K562 (cell line): ENCODE measurements around the gene DNAH17. TPM values are rescaled to one million over a fixed set of nuclear protein-coding genes. Genes with fewer than 3 reads are reported as not detected.

Source experiments
- ATAC-seq: fragments of 200-7000 bp; cut with Tn5 transposase; 3 replicates; pipeline ENCODE4 v1.9.1; 2020; ENCODE audit warnings: moderate library complexity
- BruUV-seq: library from RNA; stranded (reverse); fragments of 400-500 nt; replicated peaks from 2 replicates; lab custom pipeline; 2021; lab: Mats Ljungman, UMichigan
- CTCF ChIA-PET: fragments of 300-600 bp; formaldehyde crosslinking; extraction: SDS; loops from one replicate; lab custom pipeline; 2021; ENCODE audit warnings: low intra/inter-chr PET ratio; lab: Yijun Ruan, JAX
- POLR2A ChIA-PET: fragments of 300-600, 350-650 bp; sonication (Branson Sonifier 250); formaldehyde crosslinking; extraction: SDS; loops from one replicate; lab custom pipeline; 2021; ENCODE audit warnings: antibody characterized with exemption, inconsistent platforms; lab: Yijun Ruan, JAX
- DNase-seq, 4 experiments: peaks; one replicate each; pipeline versions ENCODE4 v3.0.0 to v3.0.0-alpha.2; 2011 to 2018; ENCODE audit warnings: low spot score in 3 of 4, mixed read lengths in 3 of 4; ENCODE audit errors: extremely low read depth in 1 of 4
- FAIRE-seq: peaks from 2 replicates; lab custom pipeline; 2011; peaks lifted over from hg19 to GRCh38; lab: Jason Lieb, UNC
- H2AFZ ChIP-seq: 2 replicates; pipeline ENCODE4 v1.6.0; 2011; ENCODE audit warnings: low read depth, low read length, control low read depth, inconsistent platforms
- H3K27ac ChIP-seq: fragments of 200-600 bp; 3 replicates; pipeline ENCODE4 v1.8.0; 2011; ENCODE audit warnings: low read depth, mild to moderate bottlenecking, control low read depth, inconsistent platforms, low read length, moderate library complexity, mixed read lengths; ENCODE audit errors: extremely low read depth
- H3K27me3 ChIP-seq, 2 experiments: fragments of 300-600 bp in 1 of 2; 2 replicates in 1 of 2; 3 replicates in 1 of 2; pipeline versions ENCODE4 v1.6.0 to v1.8.0; 2011; ENCODE audit warnings: inconsistent platforms in 2 of 2, low read length in 2 of 2, mild to moderate bottlenecking in 1 of 2, mixed read lengths in 1 of 2, moderate library complexity in 1 of 2; ENCODE audit not compliant: control insufficient read depth in 2 of 2, insufficient read depth in 2 of 2
- H3K36me3 ChIP-seq: fragments of 300-600 bp; 3 replicates; pipeline ENCODE4 v1.8.0; 2011; ENCODE audit warnings: mild to moderate bottlenecking, low read length, inconsistent platforms; ENCODE audit not compliant: control insufficient read depth, insufficient read depth
- H3K4me1 ChIP-seq, 2 experiments: fragments of 200-600 bp in 1 of 2; replicated peaks in 1 of 2; 2 replicates in 1 of 2; 3 replicates in 1 of 2; pipeline versions ENCODE4 v1.5.1 to v1.8.0; 2011; ENCODE audit warnings: inconsistent platforms in 2 of 2, low read length in 2 of 2, mild to moderate bottlenecking in 1 of 2, mixed read lengths in 1 of 2, moderate library complexity in 1 of 2; ENCODE audit not compliant: control insufficient read depth in 2 of 2, insufficient read depth in 2 of 2
- H3K4me2 ChIP-seq: 2 replicates; pipeline ENCODE4 v1.6.1; 2011; ENCODE audit warnings: low read length, control low read depth, inconsistent platforms, mixed read lengths; ENCODE audit not compliant: insufficient read depth
- H3K4me3 ChIP-seq: fragments of 200-600 bp; sonication (generic), shearing (Covaris generic); 2 replicates; pipeline ENCODE4 v1.5.1; 2016; ENCODE audit warnings: control low read depth, inconsistent platforms
- H3K79me2 ChIP-seq: fragments of 200-600 bp; 3 replicates; pipeline ENCODE4 v1.8.0; 2011; ENCODE audit warnings: low read length, inconsistent platforms; ENCODE audit not compliant: control insufficient read depth, insufficient read depth
- H3K9ac ChIP-seq, 2 experiments: 2 replicates each; pipeline versions ENCODE4 v1.6.0 to v1.6.1; 2011; ENCODE audit warnings: low read depth in 2 of 2, low read length in 2 of 2, control low read depth in 1 of 2, inconsistent platforms in 1 of 2, mild to moderate bottlenecking in 1 of 2, mixed read lengths in 1 of 2; ENCODE audit not compliant: insufficient read depth in 1 of 2
- H3K9me1 ChIP-seq: one replicate; pipeline ENCODE4 v1.6.0; 2011; ENCODE audit warnings: inconsistent platforms, mild to moderate bottlenecking, low read length, moderate library complexity; ENCODE audit not compliant: control insufficient read depth, insufficient read depth
- H3K9me3 ChIP-seq: replicated peaks from 2 replicates; pipeline ENCODE4 v1.5.1; 2011; ENCODE audit warnings: low read depth, low read length, inconsistent platforms; ENCODE audit not compliant: control insufficient read depth, insufficient read depth
- H4K20me1 ChIP-seq: replicated peaks from 2 replicates; pipeline ENCODE4 v1.6.1; 2011; ENCODE audit warnings: low read length, inconsistent platforms, mixed read lengths; ENCODE audit not compliant: control insufficient read depth, insufficient read depth
- CHD4 ChIP-seq: fragments of 200-600 bp; sonication (generic); IDR thresholded peaks from 3 replicates; pipeline ENCODE4 v1.6.1; 2012; ENCODE audit warnings: low read depth, mild to moderate bottlenecking, mixed read lengths, low read length, inconsistent platforms; ENCODE audit not compliant: insufficient read depth, insufficient replicate concordance, poor library complexity, severe bottlenecking
- DACH1 ChIP-seq: fragments of 450-650 bp; IDR thresholded peaks from 2 replicates; pipeline ENCODE4 v1.6.1; 2018; ENCODE audit not compliant: partially characterized antibody
- LEF1 ChIP-seq: fragments of 450-650 bp; IDR thresholded peaks from 2 replicates; pipeline ENCODE4 v1.6.1; 2016; ENCODE audit warnings: mild to moderate bottlenecking
- NR2C1 ChIP-seq, 2 experiments: fragments of 450-650 bp; IDR thresholded peaks; 2 replicates each; pipeline ENCODE4 v1.6.1; 2017; ENCODE audit warnings: mild to moderate bottlenecking in 2 of 2, antibody characterized with exemption in 1 of 2, inconsistent platforms in 1 of 2, missing compliant biosample characterization in 1 of 2, missing genetic modification characterization in 1 of 2
- POLR2AphosphoS5 ChIP-seq: IDR thresholded peaks from 2 replicates; pipeline ENCODE4 v1.6.1; 2011; ENCODE audit warnings: mild to moderate bottlenecking, low read depth, low read length, moderate library complexity; ENCODE audit not compliant: control insufficient read depth, insufficient read depth
- SRSF3 ChIP-seq: fragments of 200-400 bp; formaldehyde crosslinking; IDR thresholded peaks from 2 replicates; pipeline ENCODE4 v1.6.1; 2016; ENCODE audit warnings: mild to moderate bottlenecking, low read length, moderate library complexity; ENCODE audit not compliant: insufficient read depth
- TAF7 ChIP-seq: fragments of 450-650 bp; IDR thresholded peaks from 2 replicates; pipeline ENCODE4 v1.6.1; 2016; ENCODE audit warnings: missing genetic modification characterization, missing compliant biosample characterization
- XRCC3 ChIP-seq: fragments of 450-650 bp; IDR thresholded peaks from 2 replicates; pipeline ENCODE4 v1.6.1; 2017; ENCODE audit warnings: mild to moderate bottlenecking, moderate library complexity
- ZFP1 ChIP-seq: fragments of 450-650 bp; formaldehyde crosslinking; IDR thresholded peaks from 2 replicates; pipeline ENCODE4 v1.4.0; 2020; ENCODE audit warnings: mild to moderate bottlenecking, mixed read lengths
- ZHX1 ChIP-seq: fragments of 150-350 bp; conservative IDR thresholded peaks from 2 replicates; pipeline ENCODE4 v1.6.1; 2014; ENCODE audit warnings: low read length
- ZNF146 ChIP-seq: IDR thresholded peaks from one replicate; pipeline ENCODE4 v1.6.1; 2018; ENCODE audit warnings: missing compliant biosample characterization; ENCODE audit not compliant: unreplicated experiment
- ZNF592 ChIP-seq: fragments of 450-650 bp; IDR thresholded peaks from 2 replicates; pipeline ENCODE4 v1.6.1; 2017; ENCODE audit warnings: antibody characterized with exemption, mild to moderate bottlenecking
- WGBS: fragments of 100-300 bp; shearing (Covaris generic); methylation state at CpG from one replicate; pipeline ENCODE4 v1.1.6; 2016; ENCODE audit warnings: low coverage, mixed read lengths; ENCODE audit not compliant: insufficient coverage; ENCODE audit errors: missing lambda C conversion rate; 5-methylcytosine and 5-hydroxymethylcytosine counted together
- in situ Hi-C: fragments of 300-500 bp; cut with MboI; formaldehyde crosslinking; loops from 4 replicates; pipeline ENCODE4 v1.15.0; 2018; ENCODE audit warnings: inconsistent platforms, mixed read lengths
- intact Hi-C: fragments of 100-400 bp; cut with micrococcal nuclease; formaldehyde crosslinking; loops from 2 replicates; pipeline ENCODE4 v1.14.2; 2022
- polyA plus RNA-seq, 8 experiments: library from polyadenylated mRNA; depleted of rRNA in 4 of 8; stranded (reverse) in 5 of 8; unstranded in 3 of 8; fragments of >200 nt; fragmentation: Nextera tagmentation in 2 of 8; fragmentation: Illumina TruSeq in 1 of 8; extraction: Ambion mirVana in 2 of 8; extraction: Trizol in 1 of 8; gene quantifications; 2 replicates each; pipeline versions ENCODE4 v1.2.1 to v1.2.3, GENCODE V29; 2011 to 2014; ENCODE audit warnings: inconsistent platforms in 1 of 8, missing spikeins in 1 of 8
- total RNA-seq, 7 experiments: library from RNA; depleted of rRNA in 6 of 7; stranded (reverse); fragments of >200 nt in 6 of 7; fragmentation: Illumina TruSeq in 2 of 7; extraction: Trizol in 2 of 7; gene quantifications; 2 replicates each; pipeline versions ENCODE4 v1.2.1 to v1.2.3, GENCODE V29; 2011 to 2021; ENCODE audit warnings: low replicate concordance in 1 of 7
- TF ChIP-seq, protein P1 (sequence below): sonication (generic); formaldehyde crosslinking; IDR thresholded peaks from 2 replicates; pipeline ENCODE4 v1.8.0; 2022; ENCODE audit warnings: mild to moderate bottlenecking, missing genetic modification reagents, borderline replicate concordance

Gene DNAH17
- total and polyA plus RNA-seq, 9 of the 15 experiments (the other 6 are each of a cell fraction or from before 2014, with no cell fraction given): under 0.01 to 0.06 (median 0.03) TPM; not detected in 5

DNA sequence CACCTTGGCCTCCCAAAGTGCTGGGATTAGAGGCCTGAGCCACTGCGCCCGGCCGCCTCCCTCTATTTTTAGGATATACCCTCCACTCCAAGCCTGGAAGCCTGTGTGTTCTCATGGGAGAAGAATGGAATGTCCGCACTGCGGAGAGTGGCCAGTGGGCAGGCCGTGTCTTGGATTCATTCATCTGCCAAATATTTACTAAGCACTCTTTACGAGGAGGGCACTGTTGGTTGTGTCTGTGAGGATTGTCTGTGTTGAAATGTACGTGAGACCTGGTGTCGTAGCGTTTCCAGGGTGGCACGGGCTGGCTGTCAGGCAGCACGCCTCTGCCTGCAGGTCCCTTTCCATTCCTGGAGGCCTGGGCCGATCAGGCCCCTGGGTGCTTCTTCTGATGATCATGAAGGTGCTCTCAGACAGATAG lies 179.5 kb downstream of the DNAH17 start:
- Histone ChIP-seq H3K4me3 (no peak overlapping the region), H3K36me3 (peaks cover 88% of the 10 kb centered on the region; the same call in 2 of the 3 replicates), H3K9me1 (no peaks in the 10 kb centered on the region), H3K27ac (no peak overlapping the region), H3K4me1 (peaks cover 0 to 4% of the 10 kb centered on the region in 2 experiments; a peak in 1 of 5 replicates), H3K27me3 (no peaks in the 10 kb centered on the region), H3K4me2 (no peak overlapping the region), H3K9ac (0 out of 4 replicates have a peak overlapping the region, but pooled peaks of 1 of the 2 experiments have one; percentile 70), H3K9me3 (no peaks in the 10 kb centered on the region), H2AFZ (no peak overlapping the region), H3K79me2 (peaks cover 7% of the 10 kb centered on the region; the same call in 2 of the 3 replicates), H4K20me1 (no peaks in the 10 kb centered on the region)
- intact Hi-C loops (no loop called here), in situ Hi-C loops (no loop called here)
- 90% methylated on average over 13 of the region's 13 CpGs for WGBS
- CTCF ChIA-PET: no interaction called here
- FAIRE-seq: no peak
- no peak for DNase-seq
- POLR2A ChIA-PET: interaction anchor here (1.6 kb wide), 1 partner anchor 16 kb away, joined by 4 read pairs; no protein-coding TSS in a partner anchor
- BruUV-seq: no TSS peak
- no peak for ATAC-seq
- TF ChIP-seq ZHX1 (no peak), ZNF146 (CRISPR knock-in tag) (no peak), XRCC3 (no peak), CHD4 (no peak), NR2C1 (IDR thresholded peaks at IDR 0.05) (no peak), NR2C1 (tag; IDR thresholded peaks at IDR 0.05) (no peak), TAF7 (tag) (no peak), ZNF592 (no peak), ZFP1 (CRISPR knock-in tag) (no peak), SRSF3 (no peak), LEF1 (no peak), DACH1 (no peak), POLR2AphosphoS5 (no peak)
- TF ChIP-seq, protein P1, sequence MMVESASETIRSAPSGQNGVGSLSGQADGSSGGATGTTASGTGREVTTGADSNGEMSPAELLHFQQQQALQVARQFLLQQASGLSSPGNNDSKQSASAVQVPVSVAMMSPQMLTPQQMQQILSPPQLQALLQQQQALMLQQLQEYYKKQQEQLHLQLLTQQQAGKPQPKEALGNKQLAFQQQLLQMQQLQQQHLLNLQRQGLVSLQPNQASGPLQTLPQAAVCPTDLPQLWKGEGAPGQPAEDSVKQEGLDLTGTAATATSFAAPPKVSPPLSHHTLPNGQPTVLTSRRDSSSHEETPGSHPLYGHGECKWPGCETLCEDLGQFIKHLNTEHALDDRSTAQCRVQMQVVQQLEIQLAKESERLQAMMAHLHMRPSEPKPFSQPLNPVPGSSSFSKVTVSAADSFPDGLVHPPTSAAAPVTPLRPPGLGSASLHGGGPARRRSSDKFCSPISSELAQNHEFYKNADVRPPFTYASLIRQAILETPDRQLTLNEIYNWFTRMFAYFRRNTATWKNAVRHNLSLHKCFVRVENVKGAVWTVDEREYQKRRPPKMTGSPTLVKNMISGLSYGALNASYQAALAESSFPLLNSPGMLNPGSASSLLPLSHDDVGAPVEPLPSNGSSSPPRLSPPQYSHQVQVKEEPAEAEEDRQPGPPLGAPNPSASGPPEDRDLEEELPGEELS (CRISPR knock-in tag): no peak
